ENCODE results near the gene PDE6D.

DNA sequence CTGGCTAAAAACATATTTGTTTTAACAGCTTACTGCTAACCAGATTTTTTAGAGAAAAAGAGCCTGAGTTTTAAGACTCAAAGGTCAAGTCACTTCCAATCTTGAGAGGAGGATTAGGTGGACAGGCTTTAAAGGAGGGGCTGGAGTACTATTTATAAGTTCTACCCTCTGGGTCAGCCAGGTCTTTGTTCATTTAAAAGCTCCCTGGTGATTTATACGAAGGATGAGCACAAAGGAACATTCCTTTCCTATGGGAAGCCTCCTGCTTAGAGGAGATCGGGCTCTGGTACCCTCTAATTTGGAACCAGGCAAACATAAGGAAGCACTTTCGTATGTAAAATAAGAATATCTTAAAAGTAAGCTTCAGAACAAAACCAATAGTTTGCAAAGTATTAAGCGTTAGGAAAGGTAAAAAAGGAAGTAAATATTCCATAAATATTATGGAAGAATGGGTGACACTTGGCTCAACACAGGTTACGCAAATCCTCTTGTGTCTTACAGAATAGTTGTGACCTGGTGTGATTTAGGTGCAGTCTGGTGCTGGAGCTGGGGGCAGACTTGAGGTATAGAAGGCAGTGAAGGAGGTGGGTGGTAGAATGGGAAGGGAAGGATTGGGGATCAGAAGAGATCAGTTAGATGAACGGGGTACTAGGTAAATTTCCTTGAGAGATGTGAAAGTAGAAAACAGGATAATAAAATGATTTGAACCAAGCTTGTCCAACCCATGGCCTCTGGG is 35.6 kb downstream of the PDE6D start:
- TF ChIP-seq, protein P1, sequence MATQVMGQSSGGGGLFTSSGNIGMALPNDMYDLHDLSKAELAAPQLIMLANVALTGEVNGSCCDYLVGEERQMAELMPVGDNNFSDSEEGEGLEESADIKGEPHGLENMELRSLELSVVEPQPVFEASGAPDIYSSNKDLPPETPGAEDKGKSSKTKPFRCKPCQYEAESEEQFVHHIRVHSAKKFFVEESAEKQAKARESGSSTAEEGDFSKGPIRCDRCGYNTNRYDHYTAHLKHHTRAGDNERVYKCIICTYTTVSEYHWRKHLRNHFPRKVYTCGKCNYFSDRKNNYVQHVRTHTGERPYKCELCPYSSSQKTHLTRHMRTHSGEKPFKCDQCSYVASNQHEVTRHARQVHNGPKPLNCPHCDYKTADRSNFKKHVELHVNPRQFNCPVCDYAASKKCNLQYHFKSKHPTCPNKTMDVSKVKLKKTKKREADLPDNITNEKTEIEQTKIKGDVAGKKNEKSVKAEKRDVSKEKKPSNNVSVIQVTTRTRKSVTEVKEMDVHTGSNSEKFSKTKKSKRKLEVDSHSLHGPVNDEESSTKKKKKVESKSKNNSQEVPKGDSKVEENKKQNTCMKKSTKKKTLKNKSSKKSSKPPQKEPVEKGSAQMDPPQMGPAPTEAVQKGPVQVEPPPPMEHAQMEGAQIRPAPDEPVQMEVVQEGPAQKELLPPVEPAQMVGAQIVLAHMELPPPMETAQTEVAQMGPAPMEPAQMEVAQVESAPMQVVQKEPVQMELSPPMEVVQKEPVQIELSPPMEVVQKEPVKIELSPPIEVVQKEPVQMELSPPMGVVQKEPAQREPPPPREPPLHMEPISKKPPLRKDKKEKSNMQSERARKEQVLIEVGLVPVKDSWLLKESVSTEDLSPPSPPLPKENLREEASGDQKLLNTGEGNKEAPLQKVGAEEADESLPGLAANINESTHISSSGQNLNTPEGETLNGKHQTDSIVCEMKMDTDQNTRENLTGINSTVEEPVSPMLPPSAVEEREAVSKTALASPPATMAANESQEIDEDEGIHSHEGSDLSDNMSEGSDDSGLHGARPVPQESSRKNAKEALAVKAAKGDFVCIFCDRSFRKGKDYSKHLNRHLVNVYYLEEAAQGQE (IDR thresholded peaks at IDR 0.05; ENCODE audit: low read depth): no peak
- TF ChIP-seq TCF12 (IDR thresholded peaks at IDR 0.05; ENCODE audit: low read depth) (no peak), CEBPB (IDR thresholded peaks at IDR 0.05) (no peak), RAD21 (IDR thresholded peaks at IDR 0.05; ENCODE audit: low read depth) (no peak), ZBTB7A (IDR thresholded peaks at IDR 0.05; ENCODE audit: low read depth) (no peak), EP300 (IDR thresholded peaks at IDR 0.05; ENCODE audit: borderline replicate concordance) (no peak), YY1 (IDR thresholded peaks at IDR 0.05; ENCODE audit: low read depth) (no peak), TAF1 (IDR thresholded peaks at IDR 0.05; ENCODE audit: low read depth) (no peak), EGR1 (IDR thresholded peaks at IDR 0.05) (no peak), CREB1 (IDR thresholded peaks at IDR 0.05; ENCODE audit: low read depth) (no peak)
- TF ChIP-seq, protein P2, sequence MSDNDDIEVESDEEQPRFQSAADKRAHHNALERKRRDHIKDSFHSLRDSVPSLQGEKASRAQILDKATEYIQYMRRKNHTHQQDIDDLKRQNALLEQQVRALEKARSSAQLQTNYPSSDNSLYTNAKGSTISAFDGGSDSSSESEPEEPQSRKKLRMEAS (IDR thresholded peaks at IDR 0.05): no peak

Data from Ishikawa (cell line).